HUES6 (cell line): ENCODE data around the gene TXNDC16.

Experiments used
- H3K27ac ChIP-seq: 2 replicates; pipeline ENCODE4 v1.7.0; 2013; ENCODE audit warnings: low read depth, mild to moderate bottlenecking, low read length, inconsistent platforms
- H3K27me3 ChIP-seq: 2 replicates; pipeline ENCODE4 v1.6.1; 2013; ENCODE audit warnings: low read length; ENCODE audit not compliant: control insufficient read depth, insufficient read depth
- H3K36me3 ChIP-seq: 2 replicates; pipeline ENCODE4 v1.6.1; 2013; ENCODE audit warnings: low read length; ENCODE audit not compliant: control insufficient read depth, insufficient read depth
- H3K4me1 ChIP-seq: 2 replicates; pipeline ENCODE4 v1.6.1; 2013; ENCODE audit warnings: low read length; ENCODE audit not compliant: control insufficient read depth, insufficient read depth
- H3K4me3 ChIP-seq: 2 replicates; pipeline ENCODE4 v1.5.1; 2013; ENCODE audit warnings: low read depth, low read length
- H3K9ac ChIP-seq: one replicate; pipeline ENCODE4 v1.6.1; 2013; ENCODE audit warnings: mild to moderate bottlenecking, low read length
- H3K9me3 ChIP-seq: 2 replicates; pipeline ENCODE4 v1.6.1; 2013; ENCODE audit warnings: low read depth, low read length; ENCODE audit not compliant: control insufficient read depth, insufficient read depth

The TXNDC16 gene

GRCh38 chr14:52413729-52414408 lies 138.4 kb downstream of the TXNDC16 start:
- H3K9me3 ChIP-seq, result no peaks in the 10 kb centered on the region
- H3K27me3 ChIP-seq, result no peaks in the 10 kb centered on the region
- H3K27ac ChIP-seq, result no peak overlapping the region
- no peak overlapping the region for H3K4me3 ChIP-seq
- no peaks in the 10 kb centered on the region for H3K4me1 ChIP-seq
- H3K36me3 ChIP-seq, result no peaks in the 10 kb centered on the region
- H3K9ac ChIP-seq, result no peak overlapping the region

GRCh38 chr14:52412426-52412825 lies 139.9 kb downstream of the TXNDC16 start:
- H3K4me3 ChIP-seq, result no peak overlapping the region
- H3K4me1 ChIP-seq, result no peaks in the 10 kb centered on the region
- no peak overlapping the region for H3K9ac ChIP-seq
- H3K9me3 ChIP-seq, result no peaks in the 10 kb centered on the region
- no peaks in the 10 kb centered on the region for H3K36me3 ChIP-seq
- H3K27ac ChIP-seq, result no peak overlapping the region
- no peaks in the 10 kb centered on the region for H3K27me3 ChIP-seq

- no peak overlapping the region for H3K4me3 ChIP-seq
- no peak overlapping the region for H3K27ac ChIP-seq
- H3K36me3 ChIP-seq, result no peaks in the 10 kb centered on the region
- no peaks in the 10 kb centered on the region for H3K4me1 ChIP-seq
- H3K27me3 ChIP-seq, result no peaks in the 10 kb centered on the region; the same call in 1 of the 2 replicates
- no peak overlapping the region for H3K9ac ChIP-seq
- no peaks in the 10 kb centered on the region for H3K9me3 ChIP-seq
Measured at GRCh38 chr14:52405314-52405713, 147.0 kb downstream of the TXNDC16 start.

- H3K4me3 ChIP-seq, result no peak overlapping the region
- H3K4me1 ChIP-seq, result no peaks in the 10 kb centered on the region
- no peaks in the 10 kb centered on the region for H3K36me3 ChIP-seq
- H3K9ac ChIP-seq, result no peak overlapping the region
- H3K9me3 ChIP-seq, result peaks cover 3% of the 10 kb centered on the region; the same call in 1 of the 2 replicates
- H3K27ac ChIP-seq, result no peak overlapping the region
- no peaks in the 10 kb centered on the region; the same call in 1 of the 2 replicates for H3K27me3 ChIP-seq
Measured at GRCh38 chr14:52402812-52403526, 149.3 kb downstream of the TXNDC16 start.

- Histone ChIP-seq H3K27me3 (no peaks in the 10 kb centered on the region; the same call in 1 of the 2 replicates), H3K27ac (no peak overlapping the region), H3K4me1 (no peaks in the 10 kb centered on the region), H3K9me3 (peaks cover 9% of the 10 kb centered on the region; the same call in 1 of the 2 replicates), H3K36me3 (no peaks in the 10 kb centered on the region), H3K4me3 (no peak overlapping the region), H3K9ac (no peak overlapping the region)
Measured at GRCh38 chr14:52400846-52401245, 151.5 kb downstream of the TXNDC16 start.

- H3K36me3 ChIP-seq, result no peaks in the 10 kb centered on the region
- peaks cover 9% of the 10 kb centered on the region; the same call in 1 of the 2 replicates for H3K9me3 ChIP-seq
- no peak overlapping the region for H3K9ac ChIP-seq
- H3K4me1 ChIP-seq, result no peaks in the 10 kb centered on the region
- H3K4me3 ChIP-seq, result no peak overlapping the region
- no peak overlapping the region for H3K27ac ChIP-seq
- no peaks in the 10 kb centered on the region; the same call in 1 of the 2 replicates for H3K27me3 ChIP-seq
Measured at GRCh38 chr14:52399921-52400595, 152.2 kb downstream of the TXNDC16 start.

GRCh38 chr14:52399104-52399503 lies 153.2 kb downstream of the TXNDC16 start:
- no peaks in the 10 kb centered on the region; the same call in 1 of the 2 replicates for H3K27me3 ChIP-seq
- H3K36me3 ChIP-seq, result no peaks in the 10 kb centered on the region
- H3K9me3 ChIP-seq, result peaks cover 9% of the 10 kb centered on the region; the same call in 1 of the 2 replicates
- no peak overlapping the region for H3K4me3 ChIP-seq
- no peaks in the 10 kb centered on the region for H3K4me1 ChIP-seq
- no peak overlapping the region for H3K9ac ChIP-seq
- no peak overlapping the region for H3K27ac ChIP-seq

GRCh38 chr14:52397844-52398243 lies 154.5 kb downstream of the TXNDC16 start:
- Histone ChIP-seq H3K27me3 (no peaks in the 10 kb centered on the region; the same call in 1 of the 2 replicates), H3K4me1 (no peaks in the 10 kb centered on the region), H3K27ac (no peak overlapping the region), H3K36me3 (no peaks in the 10 kb centered on the region), H3K9ac (no peak overlapping the region), H3K9me3 (peaks cover 9% of the 10 kb centered on the region; the same call in 1 of the 2 replicates), H3K4me3 (no peak overlapping the region)

GRCh38 chr14:52395728-52396127 lies 156.6 kb downstream of the TXNDC16 start:
- peaks cover 9% of the 10 kb centered on the region; the same call in 1 of the 2 replicates for H3K9me3 ChIP-seq

GRCh38 chr14:52391881-52392615 lies 160.3 kb downstream of the TXNDC16 start:
- Histone ChIP-seq H3K9me3 (0 out of 2 replicates have a peak, but pooled peaks cover 1% of the 10 kb centered on the region), H3K4me3 (no peak overlapping the region), H3K27me3 (no peaks in the 10 kb centered on the region), H3K27ac (no peak overlapping the region), H3K36me3 (no peaks in the 10 kb centered on the region), H3K9ac (no peak overlapping the region), H3K4me1 (no peaks in the 10 kb centered on the region)

More at GRCh38 chr14:52395728-52396127, 156.6 kb downstream of the TXNDC16 start:
- no peak overlapping the region for H3K9ac ChIP-seq
- H3K27ac ChIP-seq, result no peak overlapping the region
- H3K36me3 ChIP-seq, result no peaks in the 10 kb centered on the region
- H3K4me1 ChIP-seq, result no peaks in the 10 kb centered on the region
- H3K27me3 ChIP-seq, result no peaks in the 10 kb centered on the region
- no peak overlapping the region for H3K4me3 ChIP-seq
